RWPE1 (cell line): Measurements from ENCODE around the gene KRTAP2-2.
"Not testable (repeated sequence)": the region's sequence is repeated elsewhere in the genome, so short reads cannot be mapped to it uniquely, and the experiment has no call there.

Experiments
- CTCF ChIA-PET: fragments of 350-600 bp; sonication (Branson Sonifier 250); formaldehyde crosslinking; extraction: SDS; loops from one replicate; lab custom pipeline; 2021; lab: Yijun Ruan, JAX
- POLR2A ChIA-PET: fragments of 400-600 bp; formaldehyde crosslinking; extraction: SDS; loops from one replicate; lab custom pipeline; 2020; ENCODE audit warnings: antibody characterized with exemption; ENCODE audit not compliant: low non-redundant PET; lab: Yijun Ruan, JAX
- DNase-seq: peaks from one replicate; pipeline ENCODE4 v3.0.0; 2012; ENCODE audit warnings: low spot score
- H3K27ac ChIP-seq: fragments of 450-650 bp; 2 replicates; pipeline ENCODE4 v1.5.1; 2017
- CTCF ChIP-seq: fragments of 450-650 bp; conservative IDR thresholded peaks from 2 replicates; pipeline ENCODE4 v1.5.1; 2017; ENCODE audit warnings: low read depth, mild to moderate bottlenecking

Gene KRTAP2-2

GRCh38 chr17:41049110-41049509 lies 5.9 kb downstream of the KRTAP2-2 start:
- no peak for TF ChIP-seq CTCF
- DNase-seq: no peak
- CTCF ChIA-PET: no interaction called here
- no peak overlapping the region for H3K27ac ChIP-seq
- POLR2A ChIA-PET: no interaction called here

- ChIA-PET POLR2A (no interaction called here), CTCF (no interaction called here)
- no peak for TF ChIP-seq CTCF
- peak; percentile 32 for DNase-seq
- no peak overlapping the region for H3K27ac ChIP-seq
Measured at GRCh38 chr17:41048441-41048840, 6.6 kb downstream of the KRTAP2-2 start.

DNA sequence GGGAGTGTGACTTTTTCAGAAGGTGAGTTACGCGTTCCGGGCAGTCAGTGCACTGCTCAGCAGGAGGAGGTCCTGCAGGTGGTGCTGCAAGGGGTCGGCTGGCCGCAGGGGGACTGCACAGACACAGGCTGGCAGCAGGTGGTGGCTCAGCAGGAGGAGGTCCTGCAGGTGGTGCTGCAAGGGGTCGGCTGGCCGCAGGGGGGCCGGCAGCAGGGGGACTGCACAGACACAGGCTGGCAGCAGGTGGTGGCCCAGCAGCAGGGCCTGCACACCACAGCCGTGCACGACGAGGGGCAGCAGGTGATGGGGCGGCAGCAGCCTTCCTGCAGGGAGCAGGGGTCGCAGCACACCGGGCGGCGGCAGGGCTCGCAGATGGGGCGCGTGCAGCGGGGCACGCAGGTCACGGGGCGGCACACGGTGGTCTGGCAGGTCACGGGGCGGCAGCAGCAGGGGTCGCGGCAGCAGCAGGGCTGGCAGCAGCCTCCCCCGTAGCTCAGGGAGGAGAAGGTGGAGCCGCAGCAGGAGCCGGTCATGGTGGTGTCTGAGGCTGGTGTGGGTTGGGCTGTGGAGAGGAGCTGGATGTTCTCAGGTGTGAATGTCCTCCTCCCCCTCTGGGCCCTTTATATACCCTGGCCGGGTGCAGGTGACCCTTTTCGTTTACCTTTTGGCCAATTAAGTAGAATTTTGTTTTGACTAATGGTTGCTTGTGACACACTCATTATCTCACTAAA lies 8.1 kb downstream of the KRTAP2-2 start, which contains the start of gene KRTAP2-1:
KRTAP2-1 (minus strand) TSS at position 582 of the 731 bp plus-strand sequence; CDS start at position 533, 49 bp downstream.
- CTCF ChIA-PET: interaction anchor here (0.5 to 0.6 kb wide), 2 partner anchors 75 to 330 kb away, joined by 4 read pairs; no protein-coding TSS in a partner anchor
- POLR2A ChIA-PET, H3K27ac ChIP-seq, DNase-seq: not testable (repeated sequence)

GRCh38 chr17:41042953-41043352 lies 12.1 kb downstream of the KRTAP2-2 start:
- no peak for DNase-seq
- CTCF ChIA-PET: no interaction called here
- POLR2A ChIA-PET: no interaction called here
- TF ChIP-seq CTCF: no peak
- H3K27ac ChIP-seq: no peak overlapping the region

- POLR2A ChIA-PET, CTCF ChIA-PET: not testable (repeated sequence)
Measured at GRCh38 chr17:41040783-41041571, 14.1 kb downstream of the KRTAP2-2 start, which contains the start of gene KRTAP1-1. KRTAP1-1 (minus strand) TSS chr17:41041450; CDS start chr17:41041397, 53 bp downstream.

DNA sequence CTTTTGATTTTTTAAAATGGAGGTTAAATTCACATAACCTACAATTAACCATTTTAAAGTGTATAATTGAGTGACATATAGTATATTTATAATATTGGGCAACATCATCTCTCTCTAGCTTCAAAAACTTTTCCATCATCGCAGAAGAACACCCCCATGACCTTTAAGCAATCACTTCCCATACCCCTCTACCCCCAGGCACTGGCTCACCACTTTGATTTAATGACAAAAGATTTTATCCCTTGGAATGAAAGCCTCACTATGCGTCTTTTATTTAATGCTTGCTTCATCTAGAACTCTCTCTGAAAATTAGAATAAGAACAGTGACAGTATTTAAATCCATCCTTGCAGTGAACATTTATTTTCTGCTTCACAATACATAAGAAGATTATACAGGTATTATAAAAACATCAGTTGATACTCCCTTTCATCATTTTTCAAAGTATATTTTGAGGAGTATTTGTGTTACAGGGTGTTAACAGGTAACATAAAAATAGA lies 17.1 kb downstream of the KRTAP2-2 start:
- TF ChIP-seq CTCF: no peak
- no peak for DNase-seq
- POLR2A ChIA-PET: no interaction called here
- CTCF ChIA-PET: interaction anchor here (0.6 kb wide), 1 partner anchor 82 kb away, joined by 3 read pairs; no protein-coding TSS in a partner anchor
- H3K27ac ChIP-seq: no peak overlapping the region

More at GRCh38 chr17:41040783-41041571, 14.1 kb downstream of the KRTAP2-2 start, which contains the start of gene KRTAP1-1:
- DNase-seq, H3K27ac ChIP-seq: not testable (repeated sequence)

DNA sequence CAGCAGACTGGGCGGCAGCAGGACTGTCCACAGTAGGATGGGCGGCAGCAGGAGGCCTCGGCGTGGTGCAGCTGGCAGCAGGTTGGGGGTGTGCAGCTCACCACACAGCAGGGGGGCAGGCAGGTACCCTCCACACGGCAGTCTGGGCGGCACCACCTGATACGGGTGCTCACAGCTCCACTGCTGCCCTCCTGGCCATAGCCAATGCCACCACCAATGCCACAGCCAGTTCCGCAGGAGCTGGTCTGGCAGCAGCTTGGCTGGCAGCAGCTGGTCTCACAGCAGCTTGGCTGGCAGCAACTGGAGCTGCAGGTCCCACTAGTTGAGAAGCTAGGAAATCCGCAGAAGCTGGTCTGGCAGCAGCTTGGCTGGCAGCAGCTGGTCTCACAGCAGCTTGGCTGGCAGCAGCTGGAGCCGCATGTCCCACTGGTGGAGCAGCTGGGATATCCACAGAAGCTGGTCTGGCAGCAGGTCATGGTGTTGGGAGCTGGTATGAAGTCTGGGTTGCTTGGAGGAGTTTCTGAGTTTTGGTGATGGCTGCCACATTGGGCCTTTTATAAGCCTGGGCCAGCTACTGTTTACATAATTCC lies 20.6 kb downstream of the KRTAP2-2 start, which contains the start of gene KRTAP1-3:
KRTAP1-3 (minus strand) TSS at position 529 of the 590 bp plus-strand sequence; CDS start at position 476, 53 bp downstream.
- CTCF ChIA-PET, DNase-seq, POLR2A ChIA-PET, H3K27ac ChIP-seq: not testable (repeated sequence)
